Neuronal stem cell (in vitro differentiated cells): ENCODE results near the gene CASTOR1.

ENCODE experiments used
- DNase-seq: peaks from one replicate; pipeline ENCODE4 v3.0.0-alpha.2; 2013; ENCODE audit warnings: low spot score
- H2AFZ ChIP-seq: one replicate; pipeline ENCODE4 v1.6.1; 2013; ENCODE audit warnings: mild to moderate bottlenecking, low read length, inconsistent platforms
- H2AK5ac ChIP-seq: 2 replicates; pipeline ENCODE4 v1.6.1; 2013; ENCODE audit warnings: low read depth, mild to moderate bottlenecking, inconsistent platforms, low read length, moderate library complexity, mixed read lengths
- H2BK120ac ChIP-seq: 2 replicates; pipeline ENCODE4 v1.6.1; 2013; ENCODE audit warnings: low read depth, mild to moderate bottlenecking, inconsistent platforms, low read length, moderate library complexity, mixed read lengths
- H2BK12ac ChIP-seq: one replicate; pipeline ENCODE4 v1.6.1; 2013; ENCODE audit warnings: low read length, inconsistent platforms
- H2BK15ac ChIP-seq: 2 replicates; pipeline ENCODE4 v1.6.1; 2013; ENCODE audit warnings: mild to moderate bottlenecking, low read length, inconsistent platforms, mixed read lengths
- H2BK5ac ChIP-seq: one replicate; pipeline ENCODE4 v1.6.1; 2013; ENCODE audit warnings: inconsistent platforms, mild to moderate bottlenecking, low read length, moderate library complexity
- H3K14ac ChIP-seq: one replicate; pipeline ENCODE4 v1.6.1; 2013; ENCODE audit warnings: low read length, inconsistent platforms
- H3K18ac ChIP-seq: 2 replicates; pipeline ENCODE4 v1.6.1; 2013; ENCODE audit warnings: low read length, inconsistent platforms
- H3K23ac ChIP-seq: 2 replicates; pipeline ENCODE4 v1.6.1; 2013; ENCODE audit warnings: low read depth, mild to moderate bottlenecking, mixed read lengths, low read length, inconsistent platforms; ENCODE audit not compliant: poor library complexity
- H3K27ac ChIP-seq: replicated peaks from 3 replicates; pipeline ENCODE4 v1.5.1; 2013; ENCODE audit warnings: low read length, inconsistent platforms
- H3K27me3 ChIP-seq, 3 experiments: 2 replicates each; pipeline ENCODE4 v1.6.1; 2013; ENCODE audit warnings: low read length in 3 of 3, mild to moderate bottlenecking in 2 of 3, inconsistent platforms in 1 of 3, low read depth in 1 of 3, mixed read lengths in 1 of 3, moderate library complexity in 1 of 3; ENCODE audit not compliant: control insufficient read depth in 3 of 3, insufficient read depth in 3 of 3
- H3K36me3 ChIP-seq, 2 donors: replicated peaks in 1 of 2; 2 replicates each; pipeline ENCODE4 v1.6.1; 2013; ENCODE audit warnings: low read length in 2 of 2; ENCODE audit not compliant: control insufficient read depth in 2 of 2, insufficient read depth in 2 of 2
- H3K4ac ChIP-seq: 2 replicates; pipeline ENCODE4 v1.6.1; 2013; ENCODE audit warnings: inconsistent platforms, mild to moderate bottlenecking, low read length, moderate library complexity
- H3K4me1 ChIP-seq, 2 donors: 1 replicate in 1 of 2; 2 replicates in 1 of 2; pipeline ENCODE4 v1.6.1; 2013; ENCODE audit warnings: low read length in 2 of 2, low read depth in 1 of 2; ENCODE audit not compliant: control insufficient read depth in 2 of 2, insufficient read depth in 1 of 2
- H3K4me2 ChIP-seq: one replicate; pipeline ENCODE4 v1.6.1; 2013; ENCODE audit warnings: mild to moderate bottlenecking, low read length, inconsistent platforms; ENCODE audit not compliant: insufficient read depth, poor library complexity, severe bottlenecking
- H3K4me3 ChIP-seq, 2 donors: 2 replicates each; pipeline ENCODE4 v1.5.1; 2013; ENCODE audit warnings: low read length in 2 of 2, mild to moderate bottlenecking in 2 of 2, inconsistent platforms in 1 of 2, moderate library complexity in 1 of 2
- H3K79me1 ChIP-seq: one replicate; pipeline ENCODE4 v1.6.1; 2013; ENCODE audit warnings: low read depth, mild to moderate bottlenecking, inconsistent platforms, low read length, moderate library complexity
- H3K9ac ChIP-seq: one replicate; pipeline ENCODE4 v1.6.1; 2013; ENCODE audit warnings: mild to moderate bottlenecking, low read depth, low read length, inconsistent platforms; ENCODE audit not compliant: poor library complexity
- H3K9me3 ChIP-seq, 2 donors: replicated peaks in 1 of 2; 2 replicates each; pipeline versions ENCODE3 to v1.6.1; 2013; ENCODE audit warnings: low read length in 2 of 2, mild to moderate bottlenecking in 2 of 2, inconsistent platforms in 1 of 2, low read depth in 1 of 2, mixed read lengths in 1 of 2, moderate library complexity in 1 of 2; ENCODE audit not compliant: control insufficient read depth in 2 of 2, insufficient read depth in 1 of 2
- H4K8ac ChIP-seq: one replicate; pipeline ENCODE4 v1.6.1; 2013; ENCODE audit warnings: low read depth, mild to moderate bottlenecking, inconsistent platforms, low read length, moderate library complexity
- H4K91ac ChIP-seq: one replicate; pipeline ENCODE4 v1.6.1; 2013; ENCODE audit warnings: low read length, low read depth, mild to moderate bottlenecking, inconsistent platforms; ENCODE audit not compliant: poor library complexity
- WGBS, 2 donors: extraction: QIAGEN DNeasy Blood & Tissue Kit; methylation state at CpG; one replicate each; pipeline ENCODE4 v1.1.7; 2013; ENCODE audit warnings: missing lambda C conversion rate in 2 of 2, mixed read lengths in 1 of 2; ENCODE audit not compliant: insufficient read length in 2 of 2, insufficient replicate concordance in 1 of 2; ENCODE audit errors: extremely low coverage in 2 of 2; 5-methylcytosine and 5-hydroxymethylcytosine counted together

CASTOR1 gene

DNA sequence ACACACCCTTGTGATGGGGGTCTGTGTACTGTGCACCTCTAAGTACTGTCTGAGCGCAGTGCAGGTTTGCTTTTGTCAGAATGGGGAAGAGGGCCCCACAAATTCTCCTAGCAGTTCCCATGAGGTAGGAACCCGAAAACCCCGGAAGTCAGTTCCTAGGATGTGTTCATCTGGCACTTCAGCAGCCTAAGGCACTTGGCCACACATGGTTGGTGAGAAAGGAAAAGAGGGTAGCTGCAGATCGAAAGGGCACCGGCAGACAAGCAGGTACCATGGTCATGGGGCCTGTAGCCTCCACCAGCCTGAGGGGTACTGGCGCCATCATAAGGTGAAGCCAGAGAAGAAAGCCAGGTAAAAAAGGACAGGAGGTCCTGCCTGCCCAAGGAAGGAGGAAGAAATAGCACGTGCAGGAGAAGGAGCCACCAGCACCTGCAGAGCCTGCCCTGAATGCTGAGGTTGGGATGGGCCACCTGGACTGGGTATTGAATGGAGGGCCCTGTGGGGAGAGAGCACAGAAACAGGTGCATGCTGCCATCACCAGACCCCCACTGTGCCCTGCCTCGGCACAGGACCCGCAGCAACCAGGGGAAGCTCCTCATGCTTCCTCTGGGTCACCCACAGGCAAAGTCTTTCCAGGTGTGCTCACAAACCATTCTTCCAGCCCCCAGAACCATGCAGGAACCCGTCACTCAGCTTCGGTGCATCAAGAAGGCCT is 8.1 kb upstream of the CASTOR1 start:
- no CpG with 5 or more reads among the region's 11 CpGs for WGBS, 2 donors
- Histone ChIP-seq H3K36me3 (peaks cover 7 to 22% of the 10 kb centered on the region in 2 donors), H2BK5ac (peak overlapping the region; percentile 16), H2BK12ac (no peak overlapping the region), H3K14ac (no peak overlapping the region), H2BK15ac (no peak overlapping the region), H3K9ac (no peak overlapping the region), H3K18ac (no peak overlapping the region), H2AK5ac (no peak overlapping the region), H3K4me3 (no peak overlapping the region), H4K8ac (no peak overlapping the region), H2BK120ac (no peak overlapping the region), H3K27me3 (no peaks in the 10 kb centered on the region), H3K27ac (no peak overlapping the region), H3K4me1 (peaks cover 0 to 3% of the 10 kb centered on the region in 2 donors), H3K4me2 (no peak overlapping the region), H3K23ac (peak overlapping the region; percentile 0), H3K79me1 (peaks cover 2% of the 10 kb centered on the region), H3K4ac (no peak overlapping the region), H3K9me3 (no peaks in the 10 kb centered on the region), H2AFZ (no peak overlapping the region), H4K91ac (no peak overlapping the region)
- no peak for DNase-seq

DNA sequence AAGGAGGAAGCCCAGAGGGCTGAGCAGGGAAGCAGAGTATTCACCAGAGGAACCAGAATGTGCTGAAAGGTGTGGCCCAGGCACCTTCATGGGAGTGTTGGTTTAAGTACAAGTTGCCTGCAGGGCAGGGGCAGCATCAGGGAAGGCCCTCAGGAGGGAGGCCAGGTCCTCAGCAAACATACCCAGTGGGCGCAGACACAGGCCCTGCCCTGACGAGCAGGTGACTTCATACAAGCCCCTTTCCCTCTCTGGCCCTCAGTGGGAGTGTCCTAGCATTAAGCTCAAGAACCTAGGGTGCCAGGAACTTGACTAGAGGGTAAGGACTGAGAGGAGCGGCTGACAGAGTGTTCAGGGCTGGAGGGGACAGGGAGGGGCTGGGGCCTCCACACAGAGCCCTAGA is 7.5 kb upstream of the CASTOR1 start:
- no peak overlapping the region for H3K4me2 ChIP-seq
- no peak overlapping the region for H2AK5ac ChIP-seq
- no peaks in the 10 kb centered on the region for H3K27me3 ChIP-seq
- no peak overlapping the region for H3K23ac ChIP-seq
- no peak overlapping the region for H3K18ac ChIP-seq
- no peak overlapping the region for H3K27ac ChIP-seq
- H2BK12ac ChIP-seq = no peak overlapping the region
- no CpG with 5 or more reads among the region's 3 CpGs for WGBS, 2 donors
- no peak overlapping the region for H4K8ac ChIP-seq
- H2BK5ac ChIP-seq = no peak overlapping the region
- H3K4me1 ChIP-seq = peaks cover 0 to 3% of the 10 kb centered on the region in 2 donors
- DNase-seq = no peak
- H2AFZ ChIP-seq = no peak overlapping the region
- no peak overlapping the region for H3K4me3 ChIP-seq
- no peak overlapping the region for H3K14ac ChIP-seq
- peaks cover 9 to 22% of the 10 kb centered on the region in 2 donors for H3K36me3 ChIP-seq
- no peak overlapping the region for H3K4ac ChIP-seq
- peaks cover 2% of the 10 kb centered on the region for H3K79me1 ChIP-seq
- no peaks in the 10 kb centered on the region for H3K9me3 ChIP-seq
- H4K91ac ChIP-seq = no peak overlapping the region
- H2BK15ac ChIP-seq = no peak overlapping the region
- no peak overlapping the region for H3K9ac ChIP-seq
- no peak overlapping the region for H2BK120ac ChIP-seq

DNA sequence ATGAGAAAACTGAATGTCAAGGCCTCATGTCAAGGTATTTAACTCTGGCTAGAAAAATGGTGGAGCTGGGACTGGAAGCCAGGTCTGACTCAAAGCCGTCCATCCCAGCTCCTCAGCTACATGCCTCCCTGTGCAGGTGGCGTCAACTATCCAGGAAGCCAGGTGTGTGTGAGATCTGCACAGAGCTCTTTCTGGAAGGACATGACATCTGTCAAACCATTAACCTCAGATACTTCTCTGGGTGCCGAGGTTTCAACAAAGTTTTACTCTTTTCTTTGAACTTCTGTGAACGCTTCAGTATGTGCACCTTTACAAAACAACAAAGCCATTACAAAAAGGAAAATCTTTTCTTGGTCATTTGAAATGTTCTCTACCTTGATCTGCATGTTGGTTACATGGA is 7.0 kb upstream of the CASTOR1 start:
- no CpG with 5 or more reads among the region's 4 CpGs for WGBS, 2 donors
- Histone ChIP-seq H3K27me3 (no peaks in the 10 kb centered on the region), H2BK120ac (no peak overlapping the region), H3K4me1 (peaks cover 0 to 3% of the 10 kb centered on the region in 2 donors), H3K4me3 (no peak overlapping the region), H4K8ac (no peak overlapping the region), H2AK5ac (no peak overlapping the region), H3K27ac (no peak overlapping the region), H2BK15ac (no peak overlapping the region), H2AFZ (no peak overlapping the region), H3K79me1 (peaks cover 2% of the 10 kb centered on the region), H3K4me2 (no peak overlapping the region), H3K14ac (no peak overlapping the region), H3K9me3 (no peaks in the 10 kb centered on the region), H3K9ac (no peak overlapping the region), H4K91ac (no peak overlapping the region), H2BK12ac (no peak overlapping the region), H2BK5ac (no peak overlapping the region), H3K4ac (no peak overlapping the region), H3K23ac (no peak overlapping the region), H3K36me3 (peaks cover 9 to 22% of the 10 kb centered on the region in 2 donors), H3K18ac (no peak overlapping the region)
- DNase-seq = no peak

DNA sequence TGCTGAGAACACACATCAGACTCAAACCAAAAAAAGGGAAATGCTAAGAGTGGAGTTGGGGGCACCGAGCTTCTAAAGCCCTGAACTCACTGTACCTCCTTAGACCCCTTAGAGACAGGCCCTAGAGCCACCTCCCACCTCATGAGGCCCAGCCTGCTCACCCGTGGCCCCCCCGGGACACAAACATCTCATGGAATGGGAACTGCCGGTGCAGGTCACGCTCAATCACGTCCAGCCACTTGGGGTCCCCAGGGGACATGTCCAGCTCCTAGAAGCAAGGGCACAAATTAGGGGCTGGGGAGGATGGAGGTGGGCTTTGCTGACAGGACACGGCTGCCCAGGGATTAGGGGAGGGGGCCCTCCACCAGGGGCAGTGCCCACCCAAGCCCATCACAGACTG is 6.3 kb upstream of the CASTOR1 start:
- no peak overlapping the region for H3K23ac ChIP-seq
- H3K4me2 ChIP-seq = no peak overlapping the region
- no peak overlapping the region for H3K14ac ChIP-seq
- no peak overlapping the region for H3K18ac ChIP-seq
- H4K8ac ChIP-seq = no peak overlapping the region
- no peak overlapping the region for H4K91ac ChIP-seq
- H3K36me3 ChIP-seq = peaks cover 9 to 22% of the 10 kb centered on the region in 2 donors
- no peak overlapping the region for H2BK5ac ChIP-seq
- no peak for DNase-seq
- no peak overlapping the region for H3K4me3 ChIP-seq
- no peaks in the 10 kb centered on the region for H3K27me3 ChIP-seq
- H2AFZ ChIP-seq = no peak overlapping the region
- no peak overlapping the region for H2BK12ac ChIP-seq
- H3K79me1 ChIP-seq = peaks cover 2% of the 10 kb centered on the region
- H2AK5ac ChIP-seq = no peak overlapping the region
- no peak overlapping the region for H2BK15ac ChIP-seq
- no peak overlapping the region for H3K9ac ChIP-seq
- no peak overlapping the region for H3K27ac ChIP-seq
- H3K4ac ChIP-seq = no peak overlapping the region
- no peaks in the 10 kb centered on the region for H3K9me3 ChIP-seq
- no peak overlapping the region for H2BK120ac ChIP-seq
- peaks cover 4% of the 10 kb centered on the region in 2 donors for H3K4me1 ChIP-seq
- WGBS, 2 donors = no CpG with 5 or more reads among the region's 7 CpGs
